ENCODE results near the gene ASB9. TPM values are rescaled to one million over a fixed set of nuclear protein-coding genes. Genes with fewer than 3 reads are reported as not detected.
"Not testable (repeated sequence)": the region's sequence is repeated elsewhere in the genome, so short reads cannot be mapped to it uniquely, and the experiment has no call there.

The ASB9 gene, protein sequence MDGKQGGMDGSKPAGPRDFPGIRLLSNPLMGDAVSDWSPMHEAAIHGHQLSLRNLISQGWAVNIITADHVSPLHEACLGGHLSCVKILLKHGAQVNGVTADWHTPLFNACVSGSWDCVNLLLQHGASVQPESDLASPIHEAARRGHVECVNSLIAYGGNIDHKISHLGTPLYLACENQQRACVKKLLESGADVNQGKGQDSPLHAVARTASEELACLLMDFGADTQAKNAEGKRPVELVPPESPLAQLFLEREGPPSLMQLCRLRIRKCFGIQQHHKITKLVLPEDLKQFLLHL
- total RNA-seq = 1.8 TPM

DNA sequence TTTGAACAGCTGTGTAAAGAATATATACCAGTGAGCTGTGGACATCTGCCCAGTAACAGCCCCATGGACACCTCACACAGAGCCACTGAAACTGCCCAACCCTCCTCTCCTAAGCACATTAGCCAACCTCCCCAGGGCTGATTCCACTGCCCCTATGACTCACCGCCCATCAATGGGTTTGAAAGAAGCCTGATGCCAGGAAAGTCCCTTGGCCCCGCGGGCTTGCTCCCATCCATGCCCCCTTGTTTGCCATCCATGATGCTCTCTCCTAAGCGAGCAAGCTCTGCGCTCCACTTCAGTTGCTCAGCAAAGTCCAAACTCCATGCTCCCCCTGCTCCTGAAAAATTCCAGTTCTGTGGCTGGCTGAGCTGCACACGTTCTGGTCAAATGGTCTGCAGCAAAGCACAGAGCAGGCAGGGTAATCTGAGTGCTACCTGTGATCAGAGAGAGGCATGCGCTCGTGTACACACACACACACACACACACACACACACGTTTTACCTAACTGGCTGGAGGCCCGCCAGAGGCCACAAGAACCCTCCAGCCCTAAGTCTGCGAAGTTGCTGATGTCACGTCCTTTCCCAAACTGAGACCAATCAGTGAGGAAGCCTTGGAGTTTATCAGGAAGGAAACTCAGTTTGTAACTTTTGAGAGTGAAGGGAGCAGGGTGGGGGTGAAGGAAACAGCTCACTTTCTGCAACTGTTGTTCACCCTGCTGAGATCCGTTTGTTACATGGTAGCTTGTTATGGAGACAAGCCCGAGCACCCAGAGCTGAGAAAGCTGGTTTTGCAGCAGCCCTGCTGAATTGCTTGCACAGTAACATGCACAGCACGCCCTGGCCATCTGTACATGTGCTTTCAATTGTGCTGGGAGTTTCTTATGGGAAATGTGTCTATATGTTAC is at the start of gene ASB9:
ASB9 (minus strand) TSS at position 466 of the 904 bp plus-strand sequence; CDS start at position 257, 209 bp downstream.
- peak; percentile 90 for ATAC-seq

DNA sequence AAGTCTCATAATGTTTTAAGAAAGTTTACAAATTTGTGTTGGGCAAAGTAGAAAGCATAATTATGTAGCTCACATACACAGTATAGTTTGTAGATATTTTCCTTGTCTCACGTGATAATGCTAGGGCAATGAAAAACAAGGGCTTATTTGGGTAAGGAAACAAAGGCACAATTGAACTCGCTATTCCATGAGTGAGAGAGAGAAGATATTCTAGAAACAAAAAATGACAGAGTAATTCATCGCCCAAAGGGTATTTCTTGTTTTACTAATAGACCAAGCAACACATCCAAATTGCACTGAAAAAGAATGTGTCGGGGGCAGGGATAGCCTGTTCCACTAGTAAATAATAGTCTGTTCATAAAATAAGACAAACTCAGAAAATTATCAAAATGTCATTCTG is 49.2 kb upstream of the ASB9 start:
- ATAC-seq = no peak

DNA sequence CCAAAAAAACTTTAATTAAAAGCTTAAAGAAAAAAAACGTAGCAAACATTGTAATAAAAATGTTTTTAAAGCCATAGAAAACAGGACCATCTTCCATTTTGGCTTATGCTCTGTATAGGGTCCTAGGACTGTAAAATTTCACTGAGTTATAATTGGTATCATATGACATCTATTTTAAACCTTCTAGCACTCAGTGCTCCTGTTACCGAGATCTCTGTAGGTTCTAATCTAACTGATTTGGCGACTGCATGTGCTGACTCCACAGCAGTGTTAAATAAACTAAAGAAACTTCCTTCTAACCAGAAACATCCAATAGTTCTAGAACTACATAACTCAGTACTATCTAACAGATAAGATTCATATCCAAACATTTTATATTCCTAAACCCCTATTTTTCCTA is 45.6 kb upstream of the ASB9 start, which contains the start of gene ASB11:
ASB11 (minus strand) TSS at position 132 of the 400 bp plus-strand sequence; CDS start at position 97, 35 bp downstream.
- no peak for ATAC-seq

DNA sequence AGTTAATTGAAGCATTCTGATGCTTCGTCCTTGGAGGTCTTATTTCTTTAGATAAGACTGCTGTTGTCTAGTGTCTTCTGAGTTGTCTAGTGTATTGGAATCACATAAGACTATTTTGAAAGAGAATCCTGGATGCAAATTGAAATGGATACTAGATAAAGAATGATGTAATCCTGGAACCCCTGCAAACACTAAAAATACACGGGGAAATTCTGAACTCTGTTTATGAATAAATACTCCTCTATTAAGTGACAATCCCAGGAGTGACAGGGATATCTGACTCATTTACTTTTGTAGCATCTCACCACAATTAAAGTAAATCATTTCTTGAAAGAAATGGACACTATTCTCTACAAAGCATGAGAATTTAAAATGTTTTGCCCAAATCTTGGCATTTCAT is 44.6 kb upstream of the ASB9 start:
- no peak for ATAC-seq

DNA sequence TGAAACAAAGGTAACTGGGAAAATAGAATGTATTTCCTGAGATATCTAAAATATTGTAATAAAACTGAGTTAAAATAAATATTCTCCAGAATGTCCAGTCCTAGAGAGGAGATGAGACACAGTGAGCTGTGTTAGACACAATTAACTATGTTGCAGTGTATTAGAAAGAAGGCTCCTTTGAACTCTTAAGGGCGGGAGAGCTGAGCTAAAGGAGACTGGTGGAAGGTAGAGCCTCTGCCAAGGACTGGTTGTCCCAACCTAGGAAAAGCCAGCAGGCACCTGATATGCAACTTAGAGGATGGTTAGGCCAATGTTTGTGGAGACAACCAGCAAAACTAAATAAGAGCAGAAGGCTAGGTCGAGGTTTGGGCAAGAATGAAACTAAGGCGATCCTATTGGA is 41.2 kb upstream of the ASB9 start:
- ATAC-seq = no peak

DNA sequence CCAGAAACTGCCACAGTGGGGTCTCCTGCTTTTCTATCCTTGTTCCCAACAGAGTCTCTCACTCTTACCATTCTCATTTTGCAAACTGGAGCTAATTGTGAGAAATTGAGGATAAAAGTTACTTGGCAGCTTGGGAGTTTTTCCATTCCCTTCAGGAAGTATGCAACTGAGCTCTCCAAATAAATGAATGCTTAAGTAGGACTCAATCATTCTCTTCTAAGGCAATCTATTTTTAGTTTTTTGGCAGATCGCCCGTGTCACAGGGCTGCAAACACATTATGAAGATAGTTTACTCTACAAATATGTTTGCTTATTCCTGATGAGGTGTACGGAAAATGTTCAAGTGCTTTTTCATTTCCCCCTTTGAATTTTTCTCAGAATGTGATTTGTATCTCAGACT is 40.2 kb upstream of the ASB9 start:
- ATAC-seq = no peak

DNA sequence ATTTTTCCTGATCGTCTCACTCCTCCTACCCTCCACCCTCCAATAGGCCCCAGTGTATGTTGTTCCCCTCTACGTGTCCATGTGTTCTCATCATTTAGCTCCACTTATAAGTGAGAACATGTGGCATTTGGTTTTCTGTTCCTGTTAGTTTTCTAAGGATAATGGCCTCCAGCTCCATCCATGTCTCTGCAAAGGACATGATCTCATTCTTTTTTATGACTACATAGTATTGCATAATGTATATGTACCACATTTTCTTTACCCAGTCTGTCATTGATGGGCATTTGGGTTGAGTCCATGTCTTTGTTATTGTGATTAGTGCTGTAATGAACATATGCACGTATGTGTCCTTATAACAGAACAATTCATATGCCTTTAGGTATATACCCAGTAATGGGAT is 36.0 kb upstream of the ASB9 start:
- not testable (repeated sequence) for ATAC-seq

DNA sequence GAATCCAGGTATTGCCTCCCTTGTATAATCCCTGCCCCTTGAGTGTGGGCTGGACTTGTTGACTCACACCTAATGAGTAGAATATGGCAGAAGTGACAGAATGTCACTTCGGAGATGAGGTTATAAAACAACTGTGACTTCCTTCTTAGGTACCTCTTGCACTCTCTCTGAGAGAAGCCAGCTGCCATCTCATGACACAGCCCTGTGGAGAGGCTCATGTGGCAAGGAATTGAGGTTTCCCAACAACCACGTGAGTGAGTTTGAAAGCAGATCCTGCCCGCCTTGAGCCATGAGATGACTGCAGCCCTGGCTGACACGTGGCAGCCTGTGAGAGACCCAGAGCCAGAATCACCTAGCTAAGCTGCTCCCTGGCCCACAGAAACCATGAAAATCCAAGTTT is 32.0 kb upstream of the ASB9 start:
- ATAC-seq = peak; percentile 48

DNA sequence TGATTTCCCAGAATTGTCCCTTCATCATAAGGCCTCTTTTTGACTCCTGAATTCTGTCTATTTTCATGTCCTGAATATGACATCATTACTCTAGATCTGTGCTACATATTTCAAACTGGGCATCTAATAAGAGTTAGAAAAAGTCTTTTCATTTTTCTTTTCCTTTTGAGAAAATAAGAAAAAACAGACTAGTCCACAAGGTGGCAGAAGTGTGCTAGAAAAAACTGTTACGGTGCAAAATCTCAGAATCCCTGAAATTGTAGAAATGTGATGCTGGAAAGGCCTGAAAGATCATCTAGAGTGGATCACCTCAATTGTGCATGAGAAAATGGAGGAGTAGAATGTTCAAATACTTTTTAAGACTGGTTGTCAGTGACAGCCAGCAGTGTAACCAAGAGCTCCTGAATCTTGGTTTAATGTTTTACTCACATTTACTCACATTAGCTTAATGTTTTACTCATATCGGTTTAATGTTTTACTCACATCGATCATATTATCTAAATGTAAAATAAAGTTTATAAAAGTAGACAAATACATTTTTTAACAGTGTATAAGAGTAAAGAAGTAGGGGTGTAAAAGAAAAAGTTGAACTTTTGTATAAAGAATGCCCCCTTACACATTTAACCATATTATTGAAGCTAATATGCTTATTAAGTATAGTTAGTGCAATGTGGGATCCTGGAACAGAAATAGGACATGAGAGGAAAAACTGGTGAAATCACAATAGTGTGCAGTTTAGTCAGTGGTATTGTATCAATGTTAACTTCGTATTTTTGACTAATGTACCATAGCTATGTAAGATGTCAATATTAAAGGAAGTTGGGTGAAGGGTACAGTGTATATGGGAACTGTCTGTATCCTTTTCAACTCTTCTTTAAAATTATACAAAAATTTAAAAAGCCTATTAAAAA is 30.3 kb upstream of the ASB9 start:
- ATAC-seq = no peak

DNA sequence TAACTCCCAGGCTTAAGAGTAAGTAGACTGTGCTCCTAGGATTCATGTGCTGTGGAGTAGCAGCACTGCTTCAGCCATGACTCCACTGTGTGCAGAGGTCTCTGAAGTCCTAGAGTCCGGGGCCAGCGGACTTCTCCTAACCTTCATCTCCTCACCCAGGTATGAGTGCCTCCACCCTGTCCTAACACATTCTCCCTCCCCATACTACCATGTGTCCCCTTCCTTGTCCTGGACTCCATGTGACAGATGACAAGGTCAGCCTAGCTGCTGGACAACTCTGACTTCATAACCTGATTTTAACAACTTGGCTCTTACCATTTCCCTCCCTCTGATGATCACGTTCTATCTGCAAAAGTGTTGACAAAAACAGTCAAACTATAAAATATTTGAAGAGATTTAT is 28.9 kb upstream of the ASB9 start:
- ATAC-seq = no peak

DNA sequence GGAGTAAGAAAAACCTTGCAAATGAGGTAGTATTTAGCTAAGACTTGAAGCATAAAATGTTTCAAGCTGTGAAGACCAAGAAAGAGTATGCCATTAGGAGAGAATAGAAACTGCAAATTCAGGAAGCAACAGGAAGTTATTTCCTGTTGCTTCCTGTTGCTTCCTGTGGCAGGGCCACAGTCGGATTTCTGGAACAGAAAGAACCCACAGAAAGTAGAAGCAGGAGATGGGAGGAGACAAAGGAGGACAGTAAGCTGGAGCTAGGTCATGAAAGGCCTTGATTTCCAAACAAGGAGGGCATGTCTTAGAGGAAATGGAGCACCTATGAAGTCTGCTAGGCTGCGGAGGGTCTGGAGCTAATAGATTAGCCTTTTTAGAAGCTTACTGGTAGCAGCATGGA is 28.3 kb upstream of the ASB9 start:
- no peak for ATAC-seq

DNA sequence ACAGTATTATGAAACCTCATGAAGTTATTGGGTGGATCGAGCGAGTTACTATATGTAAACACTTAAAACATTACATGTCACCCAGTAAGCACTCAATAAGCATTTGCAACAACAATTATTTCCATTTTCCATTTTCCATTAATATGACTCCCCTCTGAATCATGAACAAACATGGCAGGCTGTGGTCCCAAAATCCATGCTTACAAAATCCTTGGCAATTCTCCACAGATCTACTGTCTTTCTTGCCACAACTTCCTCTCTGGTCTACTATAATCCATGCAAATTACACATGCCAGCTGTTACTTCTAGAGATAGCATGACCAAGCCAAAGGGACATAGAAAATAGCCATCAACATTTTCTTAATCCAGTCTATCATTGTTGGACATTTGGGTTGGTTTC is 23.6 kb upstream of the ASB9 start:
- no peak for ATAC-seq

DNA sequence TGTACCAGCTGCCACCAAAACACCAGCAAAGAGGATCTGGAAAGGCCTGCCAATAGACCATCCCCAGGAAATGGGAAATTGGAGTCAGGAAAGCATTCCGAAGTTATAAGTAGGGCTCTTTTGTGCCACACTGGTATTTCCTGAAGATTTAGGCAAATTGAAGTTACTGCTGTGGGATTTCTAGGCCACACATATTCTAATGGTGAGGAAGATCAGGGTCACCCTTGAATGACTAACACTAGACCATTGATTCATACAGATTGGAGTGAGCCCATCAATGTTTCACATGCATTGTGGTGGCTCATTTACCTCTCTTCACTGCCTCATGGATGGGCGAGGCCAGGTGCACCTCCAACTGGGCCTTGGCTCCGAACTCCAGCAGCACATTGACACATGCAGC is 23.0 kb upstream of the ASB9 start:
- ATAC-seq = no peak

DNA sequence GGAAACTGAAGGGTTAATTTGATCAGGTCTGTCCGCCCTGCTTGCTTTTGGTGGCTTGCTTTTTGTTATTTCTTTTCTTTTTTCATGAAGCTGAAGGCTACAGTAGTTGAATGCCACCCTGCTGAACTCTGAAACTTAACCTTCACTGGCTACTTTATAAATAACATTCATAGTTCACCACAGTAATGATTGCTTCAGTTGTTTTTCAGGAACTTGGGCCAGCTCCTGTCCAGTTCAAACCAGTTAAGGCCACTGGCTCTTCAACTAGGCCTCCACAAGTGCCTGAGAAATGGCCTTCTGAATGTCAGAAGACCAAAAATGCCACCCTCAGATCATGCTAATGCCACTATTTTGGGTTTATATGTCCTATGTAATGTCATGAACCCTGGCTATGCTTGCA is 7.7 kb upstream of the ASB9 start:
- ATAC-seq = no peak

DNA sequence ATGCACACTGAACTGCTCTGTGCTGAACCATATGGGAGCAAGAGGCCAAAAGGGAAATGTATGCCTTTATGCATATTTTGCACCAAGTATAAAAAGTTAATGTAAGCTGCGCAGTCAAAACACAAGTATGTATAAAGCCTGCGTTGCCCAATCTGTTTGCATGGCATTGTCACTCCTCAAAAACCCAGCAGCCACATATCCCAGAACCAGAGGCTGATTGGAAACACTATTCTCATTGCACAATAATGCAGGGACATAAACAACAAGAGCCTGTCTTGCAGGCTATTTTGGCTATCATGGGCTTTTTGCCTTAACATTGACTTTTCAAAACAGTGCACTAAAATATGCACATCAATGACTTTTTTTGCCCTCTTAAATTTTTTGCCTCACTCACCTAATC is 5.1 kb upstream of the ASB9 start:
- ATAC-seq = no peak

DNA sequence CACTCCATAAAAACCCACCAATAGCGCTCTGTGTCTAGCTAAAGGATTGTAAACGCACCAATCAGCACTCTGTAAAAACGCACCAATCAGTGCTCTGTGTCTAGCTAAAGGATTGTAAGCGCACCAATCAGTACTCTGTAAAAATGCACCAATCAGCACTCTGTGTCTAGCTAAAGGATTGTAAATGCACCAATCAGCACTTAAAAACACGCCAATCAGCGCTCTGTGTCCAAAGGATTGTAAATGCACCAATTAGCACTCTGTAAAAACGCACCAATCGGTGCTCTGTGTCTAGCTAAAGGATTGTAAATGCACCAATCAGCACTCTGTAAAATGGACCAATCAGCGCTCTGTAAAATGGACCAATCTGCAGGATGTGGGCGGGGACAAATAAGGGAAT is 3.4 kb upstream of the ASB9 start:
- ATAC-seq = not testable (repeated sequence)

DNA sequence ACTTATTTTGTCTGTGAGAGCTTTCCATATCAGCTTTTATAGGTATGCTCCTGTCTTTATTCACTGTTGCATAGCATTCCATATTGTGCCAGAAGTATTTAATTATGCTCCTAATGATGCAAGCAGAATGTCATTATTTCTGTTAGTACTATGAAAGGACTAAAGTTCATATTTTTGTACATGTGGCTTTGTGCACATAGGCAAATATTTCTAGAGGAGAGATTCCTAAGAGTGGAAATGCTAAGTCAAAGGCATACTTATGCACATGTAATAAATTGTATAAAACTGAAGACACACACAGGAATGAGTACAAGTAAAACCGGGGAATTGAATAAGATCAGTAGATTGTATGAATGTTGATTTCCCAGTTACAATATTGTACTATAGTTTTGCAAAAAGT is 1.9 kb upstream of the ASB9 start:
- ATAC-seq = no peak

DNA sequence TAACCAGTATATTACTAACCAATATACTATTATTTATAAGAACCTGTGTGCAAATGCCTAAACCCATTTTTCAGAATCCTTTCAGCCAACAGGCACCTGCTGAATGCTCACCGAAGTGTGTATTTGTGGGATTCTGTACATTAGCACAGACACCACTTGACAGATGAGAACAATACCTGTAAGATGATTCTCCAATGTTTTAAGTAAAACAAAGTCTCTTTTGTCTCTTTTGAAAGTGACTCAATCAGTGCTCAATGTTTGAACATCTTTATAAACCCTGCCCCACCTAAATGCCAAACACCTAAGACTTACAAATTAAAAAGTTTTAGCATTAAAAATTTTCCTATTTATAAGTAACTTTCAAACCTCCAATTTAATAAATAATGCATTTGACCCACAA is 763 bp downstream of the ASB9 start:
- ATAC-seq = no peak

DNA sequence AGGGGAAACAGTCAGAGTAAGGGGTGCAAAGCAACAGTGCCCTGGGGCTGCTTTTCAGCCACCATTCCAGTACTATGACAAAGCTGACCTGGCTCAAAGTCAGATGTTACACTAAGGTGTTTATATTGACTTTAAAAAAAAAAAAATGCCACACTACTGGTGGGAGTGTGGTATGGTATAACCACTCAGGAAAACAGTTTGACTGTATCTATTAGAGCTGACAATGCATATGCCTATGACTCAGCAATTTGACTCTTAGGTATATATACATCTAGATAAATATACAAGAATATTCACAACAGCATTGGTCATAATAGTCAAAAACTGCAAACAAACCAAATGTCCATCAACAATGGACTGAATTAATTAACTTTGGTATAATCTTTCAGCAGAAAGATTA is 15.0 kb downstream of the ASB9 start:
- ATAC-seq = no peak

DNA sequence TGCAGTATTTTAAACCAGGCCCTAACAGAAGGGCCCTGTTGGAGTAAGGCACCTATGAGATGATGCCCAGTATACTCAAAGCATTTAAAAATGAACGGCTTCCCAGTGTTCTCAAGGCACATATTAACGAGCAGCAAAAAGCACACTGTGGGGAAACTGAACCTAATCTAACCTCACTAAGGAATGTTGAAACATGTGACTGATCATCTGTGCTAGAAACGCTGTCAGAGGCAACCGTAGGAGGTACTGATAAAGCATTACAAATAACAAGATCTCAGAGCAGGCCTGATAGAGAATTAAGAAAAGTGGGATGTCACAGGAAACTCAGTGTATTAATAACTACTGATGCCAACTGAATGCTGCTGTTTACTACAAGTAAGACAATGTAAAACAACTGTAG is 24.0 kb downstream of the ASB9 start:
- no peak for ATAC-seq

DNA sequence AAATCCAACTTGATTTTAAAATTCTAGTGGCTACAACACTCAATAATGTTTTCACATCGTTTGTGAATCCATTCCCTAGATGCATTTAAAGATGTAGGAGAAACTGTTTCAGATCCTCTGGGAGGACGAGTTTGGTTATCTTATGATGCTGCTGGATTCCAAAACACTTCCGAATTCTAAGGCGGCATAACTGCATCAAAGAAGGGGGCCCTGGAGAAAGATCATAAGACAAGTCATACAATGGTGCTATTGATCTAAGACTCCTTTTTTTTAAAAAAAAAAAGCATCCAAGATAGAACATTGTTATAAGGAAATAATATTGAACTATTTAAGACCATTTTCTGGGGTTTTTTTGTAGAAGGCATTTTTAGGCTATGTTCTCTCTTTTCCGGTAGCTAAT is 25.5 kb downstream of the ASB9 start:
- ATAC-seq = no peak

DNA sequence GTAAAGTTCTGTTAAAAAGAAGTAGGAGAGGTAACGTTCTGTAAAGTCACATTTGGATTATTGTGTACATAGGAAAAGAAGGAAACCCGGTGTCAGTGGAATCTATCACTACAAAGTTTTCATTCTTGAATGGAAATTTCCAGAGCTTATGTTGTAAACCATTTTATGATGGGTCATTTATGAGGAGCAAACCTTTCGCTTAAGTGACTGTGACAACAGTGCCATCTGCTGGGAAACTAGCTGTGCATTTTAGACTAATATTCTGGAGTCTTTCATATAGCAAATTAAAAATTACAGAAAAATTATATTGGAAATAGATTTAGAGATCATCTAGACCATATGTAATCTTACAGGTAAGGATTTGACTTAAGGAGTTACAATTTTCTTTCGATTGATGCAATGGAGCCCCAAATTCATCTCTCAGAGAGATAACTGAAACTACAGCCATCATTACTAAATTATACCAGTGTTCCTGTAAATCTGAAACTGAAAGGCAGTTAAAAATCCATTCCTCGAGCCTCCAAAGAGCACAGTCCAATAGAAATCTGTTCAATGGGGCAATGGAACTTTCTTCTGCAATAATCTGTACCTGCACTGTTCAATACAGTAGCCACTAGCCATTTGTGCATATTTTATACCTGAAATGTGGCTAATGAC is 26.9 kb downstream of the ASB9 start:
- ATAC-seq = no peak

All from esophagus mucosa (tissue), 1 donor.